GM18951 (cell line): ENCODE results near the gene SERPINA12.

ENCODE experiments used
- POLR2A ChIP-seq: IDR thresholded peaks from 4 replicates; pipeline ENCODE4 v1.6.1; 2011; ENCODE audit warnings: mild to moderate bottlenecking; ENCODE audit not compliant: insufficient read length, insufficient read depth; ENCODE audit errors: extremely low read depth
- in situ Hi-C: fragments of 300-500 bp; cut with MboI; formaldehyde crosslinking; loops from one replicate; pipeline ENCODE4 v1.12.0; 2022; ENCODE audit warnings: low sequenced_read_pairs, mixed read lengths, inconsistent platforms; ENCODE audit not compliant: unreplicated experiment

SERPINA12 gene

GRCh38 chr14:94543449-94544124 lies 34.3 kb upstream of the SERPINA12 start:
- no peak for TF ChIP-seq POLR2A
- in situ Hi-C loops = loop anchor here (10.0 kb wide), 1 partner anchor 109 kb away; no protein-coding TSS in a partner anchor

GRCh38 chr14:94542811-94543440 lies 33.7 kb upstream of the SERPINA12 start:
- in situ Hi-C loops = loop anchor here (10.0 kb wide), 1 partner anchor 108 kb away; no protein-coding TSS in a partner anchor
- no peak for TF ChIP-seq POLR2A

- in situ Hi-C loops = loop anchor here (10.0 kb wide), 1 partner anchor 107 kb away; no protein-coding TSS in a partner anchor
- TF ChIP-seq POLR2A = no peak
These were observed 33.0 kb upstream of the SERPINA12 start for GRCh38 chr14:94542111-94542810.

- TF ChIP-seq POLR2A = no peak
- in situ Hi-C loops = loop anchor here (10.0 kb wide), 1 partner anchor 107 kb away; no protein-coding TSS in a partner anchor
These were observed 32.1 kb upstream of the SERPINA12 start for GRCh38 chr14:94541234-94541975.

- TF ChIP-seq POLR2A = no peak
- in situ Hi-C loops = loop anchor here (10.0 kb wide), 1 partner anchor 105 kb away; no protein-coding TSS in a partner anchor
These were observed 30.9 kb upstream of the SERPINA12 start for GRCh38 chr14:94540031-94540794.

- no peak for TF ChIP-seq POLR2A
- in situ Hi-C loops = no loop called here
These were observed 29.9 kb upstream of the SERPINA12 start for GRCh38 chr14:94539181-94539580.

- in situ Hi-C loops = no loop called here
- TF ChIP-seq POLR2A = no peak
These were observed 28.9 kb upstream of the SERPINA12 start for GRCh38 chr14:94538070-94538740.

GRCh38 chr14:94536836-94537235 lies 27.6 kb upstream of the SERPINA12 start:
- TF ChIP-seq POLR2A = no peak
- in situ Hi-C loops = no loop called here

- in situ Hi-C loops = no loop called here
These were observed 26.2 kb upstream of the SERPINA12 start for GRCh38 chr14:94535506-94535905.

GRCh38 chr14:94532447-94532846 lies 23.2 kb upstream of the SERPINA12 start:
- TF ChIP-seq POLR2A = no peak
- in situ Hi-C loops = no loop called here

More at GRCh38 chr14:94535506-94535905, 26.2 kb upstream of the SERPINA12 start:
- no peak for TF ChIP-seq POLR2A

GRCh38 chr14:94531187-94531586 lies 21.9 kb upstream of the SERPINA12 start:
- in situ Hi-C loops = no loop called here
- TF ChIP-seq POLR2A = no peak

GRCh38 chr14:94524093-94524492 lies 14.8 kb upstream of the SERPINA12 start:
- TF ChIP-seq POLR2A = no peak
- in situ Hi-C loops = no loop called here
